Skeletal muscle cell (primary cell): Measurements from ENCODE around the gene EPHB3.

ENCODE experiments used
- DNase-seq: peaks from one replicate; pipeline ENCODE4 v3.0.0-alpha.2; 2010; ENCODE audit warnings: low read depth
- H3K4me3 ChIP-seq: 2 replicates; pipeline ENCODE4 v1.5.1; 2011; ENCODE audit warnings: low read depth, mild to moderate bottlenecking, control low read depth, low read length, moderate library complexity

Gene EPHB3

DNA sequence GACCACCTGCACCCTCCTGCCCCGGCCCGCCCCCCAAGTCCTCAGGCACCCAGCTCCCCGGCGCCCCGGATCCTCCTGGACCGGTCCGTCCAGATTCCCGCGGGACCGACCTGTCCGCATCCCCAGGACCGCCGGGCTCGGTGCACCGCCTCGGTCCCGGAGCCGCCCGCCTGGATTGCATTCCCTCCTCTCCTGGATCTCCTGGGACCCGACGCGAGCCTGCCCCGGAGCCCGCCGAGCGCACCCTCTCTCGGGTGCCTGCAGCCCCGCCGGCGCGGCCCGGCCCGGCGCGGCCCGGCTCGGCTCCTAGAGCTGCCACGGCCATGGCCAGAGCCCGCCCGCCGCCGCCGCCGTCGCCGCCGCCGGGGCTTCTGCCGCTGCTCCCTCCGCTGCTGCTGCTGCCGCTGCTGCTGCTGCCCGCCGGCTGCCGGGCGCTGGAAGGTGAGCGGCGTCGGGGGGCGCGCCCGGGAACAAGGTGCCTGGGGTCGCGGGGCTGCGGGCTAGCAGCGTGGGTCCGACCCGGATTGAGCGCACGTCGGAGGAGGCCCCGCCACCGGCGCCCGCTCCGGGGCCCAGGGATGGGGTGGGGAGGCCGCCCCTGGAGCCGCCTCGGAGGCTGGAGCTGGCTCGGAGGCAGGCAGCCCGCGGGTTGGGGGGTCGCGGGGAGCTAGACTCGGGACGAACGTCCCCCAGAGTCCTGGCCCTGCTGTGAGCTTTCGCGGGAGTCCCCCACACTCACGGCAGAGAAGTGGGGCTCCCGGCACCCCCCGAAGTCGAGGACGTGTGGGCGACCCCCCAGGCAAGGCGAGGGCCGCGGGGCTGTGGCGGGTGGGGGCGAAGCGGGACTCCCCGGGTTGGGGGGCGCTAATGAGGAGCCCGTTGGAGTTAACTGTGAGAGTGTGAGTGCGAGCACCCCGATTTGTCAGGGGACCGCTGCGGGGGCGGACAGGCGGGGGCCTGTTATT, 610 bp downstream of the EPHB3 start:
- no peak for DNase-seq
- peak overlapping the region; percentile 63 for H3K4me3 ChIP-seq

DNA sequence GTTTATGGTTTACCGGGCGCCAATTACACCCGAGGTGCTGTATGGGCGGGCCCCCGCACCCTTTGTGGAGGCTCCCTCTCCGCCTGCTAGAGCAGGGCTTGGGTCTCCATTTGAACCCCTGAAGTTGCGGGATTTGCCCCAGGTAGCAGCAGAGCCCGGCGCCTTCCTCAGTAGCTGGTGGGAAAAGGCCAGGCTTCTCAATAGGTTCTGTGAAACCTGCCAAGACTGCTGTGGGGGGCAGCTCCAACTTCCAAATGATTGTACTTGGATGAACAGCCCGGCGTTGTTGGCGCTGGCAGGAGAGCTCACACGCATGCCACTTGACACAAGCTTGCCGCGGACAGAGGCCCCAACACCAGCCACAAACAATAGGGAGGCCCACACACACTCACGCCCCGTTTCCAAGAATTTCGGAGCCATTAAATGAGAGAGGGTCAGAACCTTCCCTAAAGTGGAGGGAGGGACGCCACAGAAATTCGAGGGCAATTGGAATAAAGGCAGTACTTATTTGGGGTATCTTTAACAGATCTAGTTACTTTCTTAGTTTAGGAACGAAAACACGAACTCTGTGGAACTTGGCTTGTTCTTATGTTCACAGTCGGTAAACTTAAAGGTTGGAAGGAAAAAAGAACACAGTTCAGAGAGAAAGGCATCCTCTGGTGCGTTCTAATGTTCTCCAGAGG, 1.4 kb downstream of the EPHB3 start:
- DNase-seq: no peak
- H3K4me3 ChIP-seq: peak overlapping the region; percentile 63

DNA sequence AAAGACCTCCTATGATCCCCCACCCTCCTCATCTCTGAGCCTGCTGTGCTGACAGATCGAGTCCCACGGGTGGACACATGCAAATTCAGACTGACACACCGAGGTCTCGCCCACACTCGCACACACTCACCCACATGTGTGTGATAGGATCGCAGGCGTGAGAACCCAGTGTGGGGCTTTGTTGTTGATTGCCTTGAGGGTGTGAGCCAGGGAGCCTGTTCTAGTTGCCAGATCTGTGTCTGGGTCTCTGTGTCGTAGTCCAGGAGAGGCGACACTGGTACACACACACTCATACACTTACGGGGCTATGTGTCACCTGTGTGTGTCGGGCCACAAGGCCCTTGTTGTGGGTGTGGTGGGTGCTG, 2.0 kb downstream of the EPHB3 start:
- DNase-seq: no peak
- H3K4me3 ChIP-seq: peak overlapping the region; percentile 63

DNA sequence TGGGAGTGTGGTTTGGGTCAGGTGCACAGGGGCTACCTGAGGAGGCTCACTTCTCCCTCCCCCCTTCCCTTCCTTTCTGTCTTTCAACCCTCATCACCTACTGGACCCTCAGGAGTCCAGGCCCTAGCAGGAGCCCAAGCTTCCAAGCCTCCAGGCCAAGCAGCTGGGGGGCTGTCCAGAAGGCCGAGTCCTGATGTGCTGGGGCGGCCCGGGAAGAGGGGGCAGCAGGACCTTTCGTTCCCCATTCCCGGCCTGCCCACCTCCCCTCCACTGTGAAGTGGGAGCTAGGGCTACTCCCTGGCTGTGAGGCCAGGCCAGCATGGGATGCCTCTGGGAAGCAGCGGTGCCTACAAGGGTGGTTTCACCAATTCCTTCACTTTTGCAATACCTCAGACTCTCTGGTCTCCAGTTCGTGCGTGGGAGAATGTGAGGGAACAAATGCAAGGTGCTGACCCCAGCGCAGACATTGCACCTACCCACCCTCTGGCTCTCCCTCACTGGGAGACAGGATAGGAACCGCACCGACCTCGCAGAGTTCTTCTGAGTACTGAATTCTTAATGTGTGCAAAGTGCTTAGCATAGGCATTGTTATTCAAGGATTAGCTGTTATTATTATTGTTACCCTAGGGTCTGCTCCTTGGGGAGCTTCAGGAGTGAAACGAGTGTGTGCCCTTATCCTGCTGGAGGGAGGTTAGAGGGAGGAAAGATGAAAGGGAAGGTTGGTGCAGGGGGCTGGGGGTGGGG, 2.5 kb downstream of the EPHB3 start:
- peak overlapping the region; percentile 63 for H3K4me3 ChIP-seq
- DNase-seq: no peak

DNA sequence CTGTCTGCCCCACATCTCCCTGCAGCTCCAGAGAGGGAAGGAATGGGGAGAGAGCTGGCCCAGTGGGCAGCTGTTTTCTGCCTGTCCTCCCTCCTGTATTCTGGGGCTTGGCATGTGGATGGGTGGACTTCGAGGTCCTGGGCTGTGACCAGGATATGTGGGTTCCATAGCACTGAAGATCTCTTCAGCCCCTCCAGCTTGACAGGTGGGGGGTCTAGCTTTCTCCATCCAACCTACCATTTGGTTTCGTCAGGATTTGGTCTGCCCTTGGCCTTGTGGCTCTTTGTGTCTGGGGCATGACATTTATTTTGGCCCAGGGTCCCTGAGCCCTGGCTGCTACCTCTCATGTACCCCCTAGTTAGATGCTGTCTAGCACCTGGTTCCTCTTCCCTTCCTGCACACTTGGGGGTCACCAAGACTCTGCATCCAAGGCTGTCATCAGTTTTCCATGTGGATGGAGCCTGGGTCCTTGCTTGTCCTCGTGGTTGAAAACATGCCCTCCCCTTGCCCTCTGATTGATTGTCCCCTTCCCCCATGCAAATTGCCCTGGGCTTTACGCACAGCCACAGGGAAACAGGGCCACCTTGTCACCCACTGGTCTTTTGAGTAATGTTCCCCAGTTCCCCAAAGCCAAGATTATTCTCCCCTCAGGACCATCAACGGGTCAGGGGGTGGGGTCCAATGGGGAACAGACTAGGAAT, 3.2 kb downstream of the EPHB3 start:
- DNase-seq: no peak
- H3K4me3 ChIP-seq: no peak overlapping the region

DNA sequence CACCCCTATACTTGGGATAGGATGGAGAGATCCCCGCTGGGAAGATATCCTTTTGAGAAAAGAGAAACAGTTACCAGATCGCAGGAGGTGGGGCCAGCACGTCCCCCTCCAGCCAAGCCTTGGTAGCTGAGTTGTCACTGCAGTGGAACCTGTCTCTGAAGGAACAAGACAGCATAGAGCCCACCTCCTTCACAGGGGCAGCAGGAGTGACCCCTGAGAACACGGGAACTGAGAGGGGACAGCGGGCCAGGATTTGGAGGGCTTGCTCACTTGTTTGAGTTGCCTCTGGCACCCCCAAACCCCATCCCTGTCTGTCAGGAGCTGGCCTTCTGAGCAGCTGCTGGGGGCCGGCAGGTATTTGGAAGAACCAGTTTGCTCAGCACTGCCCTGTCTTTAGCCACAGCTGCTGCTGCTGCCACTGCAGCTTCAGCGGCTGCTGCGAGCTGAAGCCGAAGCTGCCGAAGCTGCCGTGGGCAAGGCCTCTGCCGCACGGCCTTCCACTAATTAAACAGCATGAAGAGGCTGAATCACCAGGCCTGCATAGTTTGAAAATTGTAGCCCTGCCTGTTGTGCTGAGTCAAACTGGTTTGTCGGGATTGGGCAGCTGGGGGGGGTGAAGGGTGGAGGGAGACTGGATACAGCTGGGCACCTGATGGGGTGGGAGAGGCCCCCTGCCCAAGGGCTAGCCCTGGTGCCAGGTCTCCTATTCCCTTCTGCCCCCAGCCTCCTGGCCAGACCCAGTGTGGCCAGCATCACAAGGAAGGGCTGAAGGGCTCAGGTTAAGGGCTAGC, 4.0 kb downstream of the EPHB3 start:
- peak; percentile 58 for DNase-seq
- H3K4me3 ChIP-seq: no peak overlapping the region

DNA sequence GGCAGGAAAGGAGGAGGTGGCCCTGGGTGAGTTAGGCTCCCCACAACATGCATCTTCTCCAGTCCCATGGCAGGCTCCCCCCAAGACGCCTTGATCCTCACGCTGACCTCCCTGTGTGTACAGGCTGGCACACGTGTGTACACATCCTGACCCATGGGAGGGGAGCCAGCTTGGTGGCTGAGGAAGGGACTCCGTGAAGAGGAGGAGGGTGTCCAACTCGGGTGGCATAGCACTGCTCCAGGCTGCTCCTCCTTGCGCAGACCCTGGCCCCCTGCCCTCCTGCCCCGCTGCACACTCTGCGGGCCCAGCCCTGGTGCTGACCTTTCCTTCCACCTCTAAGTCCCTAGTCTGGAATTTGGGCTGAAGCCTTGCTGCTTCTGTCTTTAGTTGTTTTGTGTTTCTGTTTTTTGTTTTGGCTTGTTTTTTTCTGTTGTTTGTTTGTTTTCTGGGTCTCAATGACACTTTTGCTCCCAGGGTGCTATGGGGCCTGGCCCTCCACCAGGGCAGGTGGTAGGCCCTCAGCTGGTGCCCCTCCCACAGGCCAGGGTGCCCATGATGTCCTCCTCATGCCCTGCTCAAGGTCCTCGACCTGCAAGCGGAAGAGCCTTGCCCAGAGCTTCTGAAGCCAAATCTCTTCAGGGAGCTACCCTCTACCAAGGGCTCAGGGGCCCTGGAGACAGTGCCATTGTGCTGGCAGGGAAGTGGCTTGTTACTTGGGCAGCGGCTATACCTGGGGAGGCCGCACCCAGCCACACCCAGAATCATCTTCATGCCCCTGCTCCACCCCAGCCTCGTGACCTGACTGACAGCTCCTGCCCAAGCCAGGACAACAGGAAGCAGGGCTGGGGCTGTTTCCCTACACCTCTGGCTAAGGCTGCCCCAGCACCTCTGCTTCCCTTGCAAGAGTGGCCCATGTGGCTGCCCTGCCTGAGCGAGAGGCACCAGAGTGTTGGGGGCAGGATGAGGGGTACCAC, 5.1 kb downstream of the EPHB3 start:
- no peak overlapping the region for H3K4me3 ChIP-seq
- DNase-seq: no peak

DNA sequence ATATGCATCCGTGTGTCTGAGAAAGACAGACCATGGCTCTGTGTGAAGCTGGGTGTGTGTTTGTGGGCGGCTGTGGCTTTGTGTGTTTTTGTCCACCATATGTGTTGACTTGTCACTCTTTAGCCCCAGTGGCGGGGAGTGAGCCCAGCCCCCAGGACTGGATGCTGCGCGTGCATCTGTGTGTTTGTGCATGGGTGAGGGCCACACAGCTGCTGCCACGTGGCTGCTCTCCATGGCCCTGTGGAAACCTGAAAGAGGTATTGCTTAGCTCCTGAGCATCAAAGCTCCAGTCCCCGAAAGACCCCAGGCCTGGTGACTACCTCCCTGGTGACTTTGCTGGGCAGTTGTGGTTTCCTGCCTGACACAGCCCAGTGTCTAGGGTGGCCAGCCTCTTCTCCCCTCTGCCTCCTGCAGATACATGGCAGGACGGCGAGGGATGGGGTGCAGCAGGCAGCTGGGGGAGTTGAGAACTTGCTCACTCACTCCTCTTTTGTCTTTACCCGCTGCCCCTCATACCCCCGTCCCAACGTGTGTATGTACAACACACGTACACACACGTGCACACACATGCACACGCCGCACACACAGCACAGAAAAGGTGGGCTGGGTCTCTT, 6.5 kb downstream of the EPHB3 start:
- DNase-seq: no peak
- H3K4me3 ChIP-seq: peak overlapping the region; percentile 43

DNA sequence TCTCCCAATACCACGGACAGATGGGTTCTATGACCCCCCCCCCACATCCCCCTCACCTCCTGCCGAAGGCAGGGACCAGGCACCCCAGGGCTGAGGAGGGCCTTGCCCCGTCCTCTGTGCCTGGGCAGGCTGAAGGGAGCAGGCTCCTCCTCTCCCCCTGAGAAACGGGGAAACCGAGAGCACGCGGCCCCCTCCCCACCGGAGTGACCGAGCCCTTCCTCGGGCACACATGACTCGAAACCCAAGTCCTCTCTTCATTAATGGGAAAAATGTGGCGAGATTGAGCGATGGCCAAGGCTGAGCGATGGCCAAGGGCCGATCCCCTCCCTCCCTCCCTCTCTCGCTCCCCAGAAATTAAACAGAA, 7.0 kb downstream of the EPHB3 start:
- H3K4me3 ChIP-seq: peak overlapping the region; percentile 43
- no peak for DNase-seq

DNA sequence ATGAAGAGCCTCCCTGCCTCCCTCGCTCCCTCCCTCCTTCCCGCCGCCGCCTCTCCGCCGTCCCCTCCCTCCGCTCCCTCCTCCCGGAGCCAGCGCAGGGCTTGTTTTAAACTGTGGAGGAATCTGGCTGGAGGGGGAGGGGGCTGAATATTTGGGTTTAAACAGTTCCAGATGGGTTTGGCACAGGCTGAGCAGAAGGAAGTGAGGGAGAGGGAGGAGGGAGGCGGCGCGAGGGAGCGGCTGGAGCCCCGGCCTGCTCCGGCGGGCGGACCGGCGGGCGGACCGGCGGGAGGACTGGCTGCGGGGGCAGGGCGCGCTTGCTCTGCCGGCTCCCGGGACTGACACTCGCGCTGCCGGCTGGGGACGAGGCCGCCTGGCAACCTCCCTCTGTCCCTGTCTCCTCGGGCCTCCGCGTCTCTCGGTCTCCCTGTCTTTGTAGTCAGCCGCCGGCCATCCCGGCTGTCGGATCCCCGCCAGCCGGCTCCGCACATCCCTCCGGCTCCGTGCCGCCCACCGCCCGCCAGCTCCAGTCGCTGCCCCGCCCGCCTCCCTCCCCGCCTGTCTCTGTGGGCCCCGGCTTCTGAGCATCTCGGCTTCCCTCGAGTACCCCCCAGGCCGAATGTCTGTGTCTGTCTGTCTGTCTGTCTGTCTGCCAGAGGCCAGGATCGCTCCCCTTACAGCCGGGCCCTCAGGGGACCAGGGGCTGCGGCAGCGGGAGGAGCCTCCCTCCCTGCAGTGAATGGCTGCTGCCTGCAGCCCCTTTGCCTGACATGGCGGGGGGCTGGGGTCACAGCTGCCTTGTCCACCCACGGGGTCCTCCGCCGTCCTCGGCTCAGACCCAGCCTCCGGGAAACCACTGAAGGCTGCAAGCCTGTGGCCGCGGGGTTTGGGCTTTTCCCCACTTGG, 7.6 kb downstream of the EPHB3 start:
- DNase-seq: peak; percentile 81

DNA sequence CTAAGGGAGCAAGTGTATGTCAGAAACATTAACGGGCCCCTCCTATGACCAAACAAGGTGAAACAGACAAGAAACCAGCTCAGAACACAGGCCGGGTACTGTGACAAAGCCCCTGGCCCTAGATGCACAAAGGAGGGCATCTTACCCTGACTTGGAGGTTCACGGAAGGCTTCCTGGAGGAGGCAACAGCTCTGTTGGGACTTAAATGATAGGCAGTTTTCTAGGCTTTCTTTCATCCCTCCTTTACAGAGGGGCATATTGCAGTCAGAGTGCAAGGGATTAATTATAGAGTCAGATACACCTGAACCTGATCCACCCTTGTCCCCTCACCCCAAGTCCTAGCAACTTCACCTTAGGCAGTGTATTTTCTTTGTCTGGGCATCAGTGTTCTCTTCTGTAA, 8.4 kb downstream of the EPHB3 start:
- no peak overlapping the region for H3K4me3 ChIP-seq
- no peak for DNase-seq

More for the DNA sequence above, 7.6 kb downstream of the EPHB3 start:
- H3K4me3 ChIP-seq: peak overlapping the region; percentile 43

DNA sequence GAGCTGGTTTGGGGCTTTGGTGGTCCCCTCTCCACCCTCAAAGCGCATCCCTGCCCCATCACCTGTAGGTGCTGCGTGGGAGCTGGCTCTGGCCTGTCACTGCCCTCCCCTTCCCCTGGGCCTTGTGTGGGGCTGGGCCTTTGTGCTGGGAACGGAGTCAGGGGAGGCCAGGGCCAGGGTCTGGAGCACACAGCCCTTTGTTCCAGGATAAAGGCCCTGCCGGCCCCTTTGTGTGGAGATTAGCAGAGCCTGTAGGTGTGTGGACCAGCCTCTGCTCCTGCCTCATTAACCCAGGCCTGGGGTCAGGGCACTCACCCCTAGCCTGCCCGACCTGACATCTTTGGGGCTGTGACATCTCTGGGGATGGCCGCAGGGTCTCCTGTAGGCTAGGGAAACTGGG, 8.9 kb downstream of the EPHB3 start:
- H3K4me3 ChIP-seq: no peak overlapping the region

DNA sequence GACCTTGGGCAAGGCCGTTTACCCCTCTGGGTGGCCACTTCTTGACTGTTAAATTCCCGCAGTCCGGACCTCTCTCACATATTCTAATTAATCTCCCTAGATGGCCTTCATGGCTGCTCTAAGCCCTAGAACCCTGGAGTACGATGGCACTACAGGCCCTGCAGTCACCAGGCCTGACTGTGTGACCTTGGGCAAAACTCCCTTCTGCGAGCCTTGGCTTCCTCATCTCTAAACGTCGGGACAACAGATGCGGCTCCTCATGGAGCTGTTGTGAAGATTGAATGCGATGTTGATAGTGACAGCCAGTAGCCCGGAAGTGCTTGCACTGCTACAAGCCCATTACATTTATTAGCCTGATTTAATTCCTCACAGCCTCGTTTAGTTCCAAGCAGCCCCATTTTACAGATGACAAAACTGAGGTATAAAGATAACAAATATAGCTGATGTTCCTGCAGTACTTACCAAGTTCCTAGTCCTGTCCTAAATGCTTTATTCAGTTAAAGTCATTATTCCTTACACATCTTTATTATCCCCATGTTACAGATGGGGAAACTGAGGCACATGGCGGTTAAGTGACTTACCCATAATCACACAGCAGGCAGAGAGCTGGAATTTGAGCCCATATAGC, 10.3 kb downstream of the EPHB3 start:
- no peak for DNase-seq
- H3K4me3 ChIP-seq: no peak overlapping the region

More for the DNA sequence above, 8.9 kb downstream of the EPHB3 start:
- no peak for DNase-seq

DNA sequence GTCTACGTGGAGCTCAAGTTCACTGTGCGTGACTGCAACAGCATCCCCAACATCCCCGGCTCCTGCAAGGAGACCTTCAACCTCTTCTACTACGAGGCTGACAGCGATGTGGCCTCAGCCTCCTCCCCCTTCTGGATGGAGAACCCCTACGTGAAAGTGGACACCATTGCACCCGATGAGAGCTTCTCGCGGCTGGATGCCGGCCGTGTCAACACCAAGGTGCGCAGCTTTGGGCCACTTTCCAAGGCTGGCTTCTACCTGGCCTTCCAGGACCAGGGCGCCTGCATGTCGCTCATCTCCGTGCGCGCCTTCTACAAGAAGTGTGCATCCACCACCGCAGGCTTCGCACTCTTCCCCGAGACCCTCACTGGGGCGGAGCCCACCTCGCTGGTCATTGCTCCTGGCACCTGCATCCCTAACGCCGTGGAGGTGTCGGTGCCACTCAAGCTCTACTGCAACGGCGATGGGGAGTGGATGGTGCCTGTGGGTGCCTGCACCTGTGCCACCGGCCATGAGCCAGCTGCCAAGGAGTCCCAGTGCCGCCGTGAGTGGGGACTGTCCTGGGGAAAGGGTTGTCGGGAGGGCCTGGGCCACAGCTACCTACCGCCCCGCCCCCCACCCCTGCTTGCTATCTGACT, 11.2 kb downstream of the EPHB3 start:
- H3K4me3 ChIP-seq: no peak overlapping the region
- DNase-seq: no peak
